ENCODE results near the gene TOMM20. TPM values are rescaled to one million over a fixed set of nuclear protein-coding genes. Genes with fewer than 3 reads are reported as not detected.

The TOMM20 gene
- total and polyA plus RNA-seq, 9 of the 15 experiments (the other 6 are each of a cell fraction or from before 2014, with no cell fraction given) = 70.6 to 334 (median 159) TPM

DNA sequence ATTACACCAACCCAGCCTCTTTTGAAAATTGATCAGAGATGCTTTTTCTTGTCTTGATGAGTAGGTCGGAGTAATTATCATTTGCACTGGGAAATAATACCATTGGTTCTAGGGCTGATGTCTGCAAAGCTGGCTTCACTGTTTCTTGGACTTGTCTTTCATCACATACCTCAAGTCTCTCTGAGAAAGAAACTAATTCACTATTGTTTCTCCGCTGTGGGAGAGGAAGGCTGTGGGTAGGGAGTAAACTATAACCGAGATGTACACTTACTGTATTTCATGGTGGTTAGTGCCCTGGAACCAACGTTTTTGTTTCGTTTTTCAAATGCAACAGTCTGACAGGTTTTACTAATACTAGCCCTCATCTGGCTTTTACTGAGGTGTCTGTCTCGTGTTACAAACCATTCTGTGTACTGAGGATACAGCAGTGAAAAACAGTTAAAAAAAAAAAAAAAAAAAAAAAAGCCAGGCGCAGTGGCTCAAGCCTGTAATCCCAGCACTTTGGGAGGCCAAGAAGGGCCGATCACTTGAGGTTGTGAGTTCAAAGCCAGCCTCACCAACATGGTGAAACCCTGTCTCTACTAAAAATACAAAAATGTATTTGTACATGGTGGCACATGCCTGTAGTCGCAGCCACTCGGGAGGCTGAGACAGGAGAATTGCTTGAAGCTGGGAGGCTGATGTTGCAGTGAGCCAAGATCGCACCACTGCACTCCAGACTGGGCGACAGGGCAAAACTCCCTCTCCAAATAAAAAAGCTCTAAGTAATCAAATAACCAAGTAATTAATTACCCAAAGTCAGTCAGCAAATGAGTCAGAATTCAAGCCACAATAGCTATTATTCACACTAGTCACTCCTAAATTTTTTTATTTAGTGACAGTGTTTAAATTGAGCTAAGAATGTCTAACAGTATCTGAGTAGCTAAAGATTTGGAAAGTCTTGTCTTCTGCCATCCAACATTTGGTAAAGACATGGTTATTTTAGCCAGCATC lies 23.3 kb downstream of the TOMM20 start (continued):
- TF ChIP-seq, protein P1, sequence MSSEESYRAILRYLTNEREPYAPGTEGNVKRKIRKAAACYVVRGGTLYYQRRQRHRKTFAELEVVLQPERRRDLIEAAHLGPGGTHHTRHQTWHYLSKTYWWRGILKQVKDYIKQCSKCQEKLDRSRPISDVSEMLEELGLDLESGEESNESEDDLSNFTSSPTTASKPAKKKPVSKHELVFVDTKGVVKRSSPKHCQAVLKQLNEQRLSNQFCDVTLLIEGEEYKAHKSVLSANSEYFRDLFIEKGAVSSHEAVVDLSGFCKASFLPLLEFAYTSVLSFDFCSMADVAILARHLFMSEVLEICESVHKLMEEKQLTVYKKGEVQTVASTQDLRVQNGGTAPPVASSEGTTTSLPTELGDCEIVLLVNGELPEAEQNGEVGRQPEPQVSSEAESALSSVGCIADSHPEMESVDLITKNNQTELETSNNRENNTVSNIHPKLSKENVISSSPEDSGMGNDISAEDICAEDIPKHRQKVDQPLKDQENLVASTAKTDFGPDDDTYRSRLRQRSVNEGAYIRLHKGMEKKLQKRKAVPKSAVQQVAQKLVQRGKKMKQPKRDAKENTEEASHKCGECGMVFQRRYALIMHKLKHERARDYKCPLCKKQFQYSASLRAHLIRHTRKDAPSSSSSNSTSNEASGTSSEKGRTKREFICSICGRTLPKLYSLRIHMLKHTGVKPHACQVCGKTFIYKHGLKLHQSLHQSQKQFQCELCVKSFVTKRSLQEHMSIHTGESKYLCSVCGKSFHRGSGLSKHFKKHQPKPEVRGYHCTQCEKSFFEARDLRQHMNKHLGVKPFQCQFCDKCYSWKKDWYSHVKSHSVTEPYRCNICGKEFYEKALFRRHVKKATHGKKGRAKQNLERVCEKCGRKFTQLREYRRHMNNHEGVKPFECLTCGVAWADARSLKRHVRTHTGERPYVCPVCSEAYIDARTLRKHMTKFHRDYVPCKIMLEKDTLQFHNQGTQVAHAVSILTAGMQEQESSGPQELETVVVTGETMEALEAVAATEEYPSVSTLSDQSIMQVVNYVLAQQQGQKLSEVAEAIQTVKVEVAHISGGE (CRISPR knock-in tag; IDR thresholded peaks at IDR 0.05) = no peak
- no peak for TF ChIP-seq NFIX (CRISPR knock-in tag; IDR thresholded peaks at IDR 0.05; ENCODE audit: low read depth)
- no peak for TF ChIP-seq ZNF165 (CRISPR knock-in tag; IDR thresholded peaks at IDR 0.05; ENCODE audit: borderline replicate concordance)
- TF ChIP-seq ZNF384 (IDR thresholded peaks at IDR 0.05; ENCODE audit: low read depth, low read length) = peak; percentile 73
- TF ChIP-seq, protein P2, sequence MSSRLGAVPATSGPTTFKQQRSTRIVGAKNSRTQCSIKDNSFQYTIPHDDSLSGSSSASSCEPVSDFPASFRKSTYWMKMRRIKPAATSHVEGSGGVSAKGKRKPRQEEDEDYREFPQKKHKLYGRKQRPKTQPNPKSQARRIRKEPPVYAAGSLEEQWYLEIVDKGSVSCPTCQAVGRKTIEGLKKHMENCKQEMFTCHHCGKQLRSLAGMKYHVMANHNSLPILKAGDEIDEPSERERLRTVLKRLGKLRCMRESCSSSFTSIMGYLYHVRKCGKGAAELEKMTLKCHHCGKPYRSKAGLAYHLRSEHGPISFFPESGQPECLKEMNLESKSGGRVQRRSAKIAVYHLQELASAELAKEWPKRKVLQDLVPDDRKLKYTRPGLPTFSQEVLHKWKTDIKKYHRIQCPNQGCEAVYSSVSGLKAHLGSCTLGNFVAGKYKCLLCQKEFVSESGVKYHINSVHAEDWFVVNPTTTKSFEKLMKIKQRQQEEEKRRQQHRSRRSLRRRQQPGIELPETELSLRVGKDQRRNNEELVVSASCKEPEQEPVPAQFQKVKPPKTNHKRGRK (tag; IDR thresholded peaks at IDR 0.05) = no peak
- TF ChIP-seq, protein P3, sequence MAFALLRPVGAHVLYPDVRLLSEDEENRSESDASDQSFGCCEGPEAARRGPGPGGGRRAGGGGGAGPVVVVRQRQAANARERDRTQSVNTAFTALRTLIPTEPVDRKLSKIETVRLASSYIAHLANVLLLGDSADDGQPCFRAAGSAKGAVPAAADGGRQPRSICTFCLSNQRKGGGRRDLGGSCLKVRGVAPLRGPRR (CRISPR knock-in tag; IDR thresholded peaks at IDR 0.05) = no peak
- TF ChIP-seq ZNF507 (tag; conservative IDR thresholded peaks at IDR 0.05) = no peak
- TF ChIP-seq ZNF696 (CRISPR knock-in tag; conservative IDR thresholded peaks at IDR 0.05) = no peak
- no peak for TF ChIP-seq GTF2E2 (tag; IDR thresholded peaks at IDR 0.05)
- no peak for TF ChIP-seq TSHZ1 (CRISPR knock-in tag; IDR thresholded peaks at IDR 0.05)
- no peak for TF ChIP-seq ZNF324 (CRISPR knock-in tag; IDR thresholded peaks at IDR 0.05)
- no peak for TF ChIP-seq FOXK1 (CRISPR knock-in tag; IDR thresholded peaks at IDR 0.05; ENCODE audit: borderline replicate concordance)
- 0 out of 2 replicates have a peak, but pooled peaks have one; percentile 11 for TF ChIP-seq MTA1 (IDR thresholded peaks at IDR 0.05; ENCODE audit: borderline replicate concordance)
